GM23338 (cell line): ENCODE measurements around the gene FRAS1. TPM values are rescaled to one million over a fixed set of nuclear protein-coding genes. Genes with fewer than 3 reads are reported as not detected.

ENCODE experiments used
- ATAC-seq: fragments of 200-7000 bp; cut with Tn5 transposase; 3 replicates; pipeline ENCODE4 v1.9.1; 2020
- DNase-seq: peaks from one replicate; pipeline ENCODE4 v3.0.0-alpha.2; 2015; ENCODE audit warnings: low spot score
- H2AFZ ChIP-seq: fragments of 200-600 bp; sonication (generic); 2 replicates; pipeline ENCODE4 v1.8.0; 2016; ENCODE audit warnings: antibody characterized with exemption, mild to moderate bottlenecking, moderate library complexity
- H3F3A ChIP-seq: fragments of 200-600 bp; sonication (generic); replicated peaks from 2 replicates; pipeline ENCODE4 v1.8.0; 2017; ENCODE audit warnings: antibody characterized with exemption, mixed run types, low read depth
- H3K27ac ChIP-seq: fragments of 200-600 bp; sonication (generic); 2 replicates; pipeline ENCODE4 v1.6.1; 2016; ENCODE audit warnings: low read depth
- H3K27me3 ChIP-seq: fragments of 200-600 bp; sonication (generic); 2 replicates; pipeline ENCODE4 v1.8.0; 2016; ENCODE audit warnings: mild to moderate bottlenecking, mixed run types, moderate library complexity; ENCODE audit not compliant: insufficient read depth
- H3K36me3 ChIP-seq: fragments of 200-600 bp; sonication (generic); 2 replicates; pipeline ENCODE4 v1.8.0; 2016; ENCODE audit warnings: mild to moderate bottlenecking; ENCODE audit not compliant: insufficient read depth
- H3K4me1 ChIP-seq: fragments of 200-600 bp; sonication (generic); 2 replicates; pipeline ENCODE4 v1.8.0; 2016; ENCODE audit warnings: mild to moderate bottlenecking, moderate library complexity; ENCODE audit not compliant: insufficient read depth
- H3K4me2 ChIP-seq: fragments of 200-600 bp; sonication (generic); 2 replicates; pipeline ENCODE4 v1.7.1; 2017; ENCODE audit warnings: mixed run types
- H3K4me3 ChIP-seq: fragments of 200-600 bp; sonication (generic); 2 replicates; pipeline ENCODE4 v1.6.1; 2016; ENCODE audit warnings: mixed run types
- H3K79me2 ChIP-seq: fragments of 200-600 bp; sonication (generic); replicated peaks from 2 replicates; pipeline ENCODE4 v1.8.0; 2017; ENCODE audit warnings: mild to moderate bottlenecking; ENCODE audit not compliant: insufficient read depth
- H3K9me2 ChIP-seq: fragments of 200-600 bp; sonication (generic); 2 replicates; pipeline ENCODE4 v1.8.0; 2017; ENCODE audit not compliant: insufficient read depth
- H4K20me1 ChIP-seq: fragments of 200-600 bp; sonication (generic); replicated peaks from 2 replicates; pipeline ENCODE4 v1.8.0; 2017; ENCODE audit warnings: mild to moderate bottlenecking; ENCODE audit not compliant: insufficient read depth
- H3K27ac Mint-ChIP-seq: 2 replicates; pipeline ENCODE4 v1.8.0; 2020; ENCODE audit warnings: inconsistent platforms, mild to moderate bottlenecking, moderate library complexity, mixed read lengths
- H3K27me3 Mint-ChIP-seq: 3 replicates; pipeline ENCODE4 v1.8.0; 2022; ENCODE audit warnings: low read depth, mild to moderate bottlenecking, moderate library complexity, mixed read lengths, inconsistent platforms; ENCODE audit not compliant: insufficient read depth, poor library complexity
- H3K36me3 Mint-ChIP-seq: 3 replicates; pipeline ENCODE4 v1.8.0; 2021; ENCODE audit warnings: low read depth, mild to moderate bottlenecking, inconsistent platforms, moderate library complexity, mixed read lengths
- H3K4me1 Mint-ChIP-seq: 3 replicates; pipeline ENCODE4 v1.8.0; 2020; ENCODE audit warnings: mild to moderate bottlenecking, inconsistent platforms, mixed read lengths
- H3K4me3 Mint-ChIP-seq: 3 replicates; pipeline ENCODE4 v1.8.0; 2021; ENCODE audit warnings: moderate library complexity, mild to moderate bottlenecking, inconsistent platforms, mixed read lengths
- H3K9me3 Mint-ChIP-seq: 3 replicates; pipeline ENCODE4 v1.8.0; 2020; ENCODE audit warnings: moderate library complexity, mild to moderate bottlenecking, inconsistent platforms, mixed read lengths
- CREB1 ChIP-seq: fragments of 250-450 bp; sonication (Bioruptor Pico); IDR thresholded peaks from 2 replicates; pipeline ENCODE4 v1.5.0; 2020; ENCODE audit warnings: low read depth, mild to moderate bottlenecking, moderate library complexity
- EZH2 ChIP-seq: fragments of 200-600 bp; sonication (generic); IDR thresholded peaks from one replicate; pipeline ENCODE4 v1.8.0; 2017; ENCODE audit warnings: antibody characterized with exemption, mild to moderate bottlenecking, low read depth; ENCODE audit not compliant: unreplicated experiment
- EZH2phosphoT487 ChIP-seq: fragments of 200-600 bp; sonication (generic); IDR thresholded peaks from one replicate; pipeline ENCODE4 v1.8.1; 2018; ENCODE audit warnings: antibody characterized with exemption; ENCODE audit not compliant: unreplicated experiment
- JUNB ChIP-seq: IDR thresholded peaks from one replicate; pipeline ENCODE4 v1.6.1; 2016; ENCODE audit warnings: antibody characterized with exemption; ENCODE audit not compliant: unreplicated experiment
- NANOG ChIP-seq: IDR thresholded peaks from 2 replicates; pipeline ENCODE4 v1.6.1; 2016; ENCODE audit warnings: antibody characterized with exemption, borderline replicate concordance
- POLR2AphosphoS5 ChIP-seq: IDR thresholded peaks from 2 replicates; pipeline ENCODE4 v1.6.1; 2016; ENCODE audit warnings: antibody characterized with exemption, low read depth
- ZNF114 ChIP-seq: fragments of 250-450 bp; sonication (Bioruptor Pico); IDR thresholded peaks from 2 replicates; pipeline ENCODE4 v1.5.0; 2020; ENCODE audit warnings: mild to moderate bottlenecking, moderate library complexity
- polyA plus RNA-seq: library from polyadenylated mRNA; unstranded; fragments of >200 nt; fragmentation: Nextera tagmentation; extraction: Ambion mirVana; gene quantifications from 2 replicates; pipeline ENCODE4 v1.2.1, GENCODE V29; 2016
- total RNA-seq: library from RNA; depleted of rRNA; stranded (reverse); fragments of >200 nt; shearing (Covaris generic); gene quantifications from 2 replicates; pipeline ENCODE4 v1.2.3, GENCODE V29; 2014
- TF ChIP-seq, protein P1 (sequence below): fragments of 250-450 bp; sonication (Bioruptor Pico); IDR thresholded peaks from 2 replicates; pipeline ENCODE4 v1.5.0; 2020; ENCODE audit warnings: mild to moderate bottlenecking, moderate library complexity
- TF ChIP-seq, protein P2 (sequence below), 2 experiments: fragments of 200-600 bp in 1 of 2; sonication (generic) in 1 of 2; conservative IDR thresholded peaks; 2 replicates each; pipeline versions ENCODE4 v1.5.1 to v1.6.1; 2016 to 2017; ENCODE audit warnings: antibody characterized with exemption in 2 of 2, low read depth in 2 of 2, mild to moderate bottlenecking in 2 of 2, moderate library complexity in 1 of 2
- TF ChIP-seq, protein P3 (sequence below): IDR thresholded peaks from 2 replicates; pipeline ENCODE4 v1.6.1; 2016; ENCODE audit warnings: antibody characterized with exemption

Gene FRAS1
- total and polyA plus RNA-seq, 2 experiments from 2014 or later: 12.4 to 108 TPM

DNA sequence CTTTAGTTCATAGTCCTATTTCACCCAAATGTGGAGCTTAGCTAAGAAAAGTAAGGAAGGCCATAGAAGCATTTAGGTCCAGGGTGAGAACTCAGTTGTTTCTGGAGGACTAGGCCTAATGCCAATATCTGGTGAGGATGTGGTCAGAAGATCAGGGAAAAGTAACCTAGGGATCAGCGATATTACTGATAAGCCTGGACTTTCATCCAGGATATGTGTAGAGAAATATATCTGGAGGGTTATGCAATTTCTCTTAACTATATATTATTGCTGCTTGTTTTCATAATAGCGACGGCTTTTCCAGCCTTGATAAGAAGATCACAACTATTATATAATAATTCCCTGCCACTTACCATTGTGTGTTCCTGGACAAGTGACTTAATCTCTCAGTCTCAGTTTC is 81.1 kb downstream of the FRAS1 start (continued):
- TF ChIP-seq, protein P1, sequence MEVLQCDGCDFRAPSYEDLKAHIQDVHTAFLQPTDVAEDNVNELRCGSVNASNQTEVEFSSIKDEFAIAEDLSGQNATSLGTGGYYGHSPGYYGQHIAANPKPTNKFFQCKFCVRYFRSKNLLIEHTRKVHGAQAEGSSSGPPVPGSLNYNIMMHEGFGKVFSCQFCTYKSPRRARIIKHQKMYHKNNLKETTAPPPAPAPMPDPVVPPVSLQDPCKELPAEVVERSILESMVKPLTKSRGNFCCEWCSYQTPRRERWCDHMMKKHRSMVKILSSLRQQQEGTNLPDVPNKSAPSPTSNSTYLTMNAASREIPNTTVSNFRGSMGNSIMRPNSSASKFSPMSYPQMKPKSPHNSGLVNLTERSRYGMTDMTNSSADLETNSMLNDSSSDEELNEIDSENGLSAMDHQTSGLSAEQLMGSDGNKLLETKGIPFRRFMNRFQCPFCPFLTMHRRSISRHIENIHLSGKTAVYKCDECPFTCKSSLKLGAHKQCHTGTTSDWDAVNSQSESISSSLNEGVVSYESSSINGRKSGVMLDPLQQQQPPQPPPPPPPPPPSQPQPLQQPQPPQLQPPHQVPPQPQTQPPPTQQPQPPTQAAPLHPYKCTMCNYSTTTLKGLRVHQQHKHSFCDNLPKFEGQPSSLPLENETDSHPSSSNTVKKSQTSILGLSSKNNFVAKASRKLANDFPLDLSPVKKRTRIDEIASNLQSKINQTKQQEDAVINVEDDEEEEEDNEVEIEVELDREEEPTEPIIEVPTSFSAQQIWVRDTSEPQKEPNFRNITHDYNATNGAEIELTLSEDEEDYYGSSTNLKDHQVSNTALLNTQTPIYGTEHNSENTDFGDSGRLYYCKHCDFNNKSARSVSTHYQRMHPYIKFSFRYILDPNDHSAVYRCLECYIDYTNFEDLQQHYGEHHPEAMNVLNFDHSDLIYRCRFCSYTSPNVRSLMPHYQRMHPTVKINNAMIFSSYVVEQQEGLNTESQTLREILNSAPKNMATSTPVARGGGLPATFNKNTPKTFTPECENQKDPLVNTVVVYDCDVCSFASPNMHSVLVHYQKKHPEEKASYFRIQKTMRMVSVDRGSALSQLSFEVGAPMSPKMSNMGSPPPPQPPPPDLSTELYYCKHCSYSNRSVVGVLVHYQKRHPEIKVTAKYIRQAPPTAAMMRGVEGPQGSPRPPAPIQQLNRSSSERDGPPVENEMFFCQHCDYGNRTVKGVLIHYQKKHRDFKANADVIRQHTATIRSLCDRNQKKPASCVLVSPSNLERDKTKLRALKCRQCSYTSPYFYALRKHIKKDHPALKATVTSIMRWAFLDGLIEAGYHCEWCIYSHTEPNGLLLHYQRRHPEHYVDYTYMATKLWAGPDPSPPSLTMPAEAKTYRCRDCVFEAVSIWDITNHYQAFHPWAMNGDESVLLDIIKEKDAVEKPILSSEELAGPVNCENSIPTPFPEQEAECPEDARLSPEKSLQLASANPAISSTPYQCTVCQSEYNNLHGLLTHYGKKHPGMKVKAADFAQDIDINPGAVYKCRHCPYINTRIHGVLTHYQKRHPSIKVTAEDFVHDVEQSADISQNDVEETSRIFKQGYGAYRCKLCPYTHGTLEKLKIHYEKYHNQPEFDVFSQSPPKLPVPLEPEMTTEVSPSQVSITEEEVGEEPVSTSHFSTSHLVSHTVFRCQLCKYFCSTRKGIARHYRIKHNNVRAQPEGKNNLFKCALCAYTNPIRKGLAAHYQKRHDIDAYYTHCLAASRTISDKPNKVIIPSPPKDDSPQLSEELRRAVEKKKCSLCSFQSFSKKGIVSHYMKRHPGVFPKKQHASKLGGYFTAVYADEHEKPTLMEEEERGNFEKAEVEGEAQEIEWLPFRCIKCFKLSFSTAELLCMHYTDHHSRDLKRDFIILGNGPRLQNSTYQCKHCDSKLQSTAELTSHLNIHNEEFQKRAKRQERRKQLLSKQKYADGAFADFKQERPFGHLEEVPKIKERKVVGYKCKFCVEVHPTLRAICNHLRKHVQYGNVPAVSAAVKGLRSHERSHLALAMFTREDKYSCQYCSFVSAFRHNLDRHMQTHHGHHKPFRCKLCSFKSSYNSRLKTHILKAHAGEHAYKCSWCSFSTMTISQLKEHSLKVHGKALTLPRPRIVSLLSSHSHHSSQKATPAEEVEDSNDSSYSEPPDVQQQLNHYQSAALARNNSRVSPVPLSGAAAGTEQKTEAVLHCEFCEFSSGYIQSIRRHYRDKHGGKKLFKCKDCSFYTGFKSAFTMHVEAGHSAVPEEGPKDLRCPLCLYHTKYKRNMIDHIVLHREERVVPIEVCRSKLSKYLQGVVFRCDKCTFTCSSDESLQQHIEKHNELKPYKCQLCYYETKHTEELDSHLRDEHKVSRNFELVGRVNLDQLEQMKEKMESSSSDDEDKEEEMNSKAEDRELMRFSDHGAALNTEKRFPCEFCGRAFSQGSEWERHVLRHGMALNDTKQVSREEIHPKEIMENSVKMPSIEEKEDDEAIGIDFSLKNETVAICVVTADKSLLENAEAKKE (CRISPR knock-in tag): no peak
- TF ChIP-seq JUNB: no peak
- no peak for TF ChIP-seq EZH2
- TF ChIP-seq POLR2AphosphoS5: no peak
- no peak for TF ChIP-seq CREB1
- no peak for TF ChIP-seq ZNF114
- TF ChIP-seq NANOG: no peak
- TF ChIP-seq, protein P2, sequence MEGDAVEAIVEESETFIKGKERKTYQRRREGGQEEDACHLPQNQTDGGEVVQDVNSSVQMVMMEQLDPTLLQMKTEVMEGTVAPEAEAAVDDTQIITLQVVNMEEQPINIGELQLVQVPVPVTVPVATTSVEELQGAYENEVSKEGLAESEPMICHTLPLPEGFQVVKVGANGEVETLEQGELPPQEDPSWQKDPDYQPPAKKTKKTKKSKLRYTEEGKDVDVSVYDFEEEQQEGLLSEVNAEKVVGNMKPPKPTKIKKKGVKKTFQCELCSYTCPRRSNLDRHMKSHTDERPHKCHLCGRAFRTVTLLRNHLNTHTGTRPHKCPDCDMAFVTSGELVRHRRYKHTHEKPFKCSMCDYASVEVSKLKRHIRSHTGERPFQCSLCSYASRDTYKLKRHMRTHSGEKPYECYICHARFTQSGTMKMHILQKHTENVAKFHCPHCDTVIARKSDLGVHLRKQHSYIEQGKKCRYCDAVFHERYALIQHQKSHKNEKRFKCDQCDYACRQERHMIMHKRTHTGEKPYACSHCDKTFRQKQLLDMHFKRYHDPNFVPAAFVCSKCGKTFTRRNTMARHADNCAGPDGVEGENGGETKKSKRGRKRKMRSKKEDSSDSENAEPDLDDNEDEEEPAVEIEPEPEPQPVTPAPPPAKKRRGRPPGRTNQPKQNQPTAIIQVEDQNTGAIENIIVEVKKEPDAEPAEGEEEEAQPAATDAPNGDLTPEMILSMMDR (conservative IDR thresholded peaks at IDR 0.05; ENCODE audit: low read depth in 2 of 2): no peak
- no peak for TF ChIP-seq EZH2phosphoT487

DNA sequence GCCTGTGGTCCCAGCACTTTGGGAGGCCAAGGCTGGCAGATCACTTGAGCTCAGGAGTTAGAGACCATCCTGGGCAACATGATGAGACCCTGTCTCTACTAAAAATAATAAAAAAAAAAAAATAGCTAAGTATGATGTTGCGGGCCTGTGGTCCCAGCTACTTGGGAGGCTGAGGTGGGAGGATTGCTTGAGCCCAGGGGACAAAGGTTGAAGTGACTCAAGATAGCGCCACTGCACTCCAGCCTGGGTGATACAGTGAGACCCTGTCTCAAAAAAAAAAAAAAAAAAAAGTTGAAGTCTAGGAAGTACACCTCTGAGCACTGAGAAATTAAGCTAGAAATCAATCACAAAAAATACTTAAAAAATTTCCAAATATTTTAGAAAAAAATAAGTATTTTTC is 86.5 kb downstream of the FRAS1 start:
- H3K4me3 Mint-ChIP-seq: no peak overlapping the region
- no peak overlapping the region for H2AFZ ChIP-seq
- DNase-seq (no peak), ATAC-seq (no peak)
- H3K27me3 Mint-ChIP-seq: no peaks in the 10 kb centered on the region
- peaks cover 7% of the 10 kb centered on the region for H3K4me1 Mint-ChIP-seq
- peaks cover 11% of the 10 kb centered on the region for H3K36me3 Mint-ChIP-seq
- H3K27me3 ChIP-seq: no peaks in the 10 kb centered on the region
- H3K4me2 ChIP-seq: no peak overlapping the region
- peaks cover 91% of the 10 kb centered on the region for H3K79me2 ChIP-seq
- H3K36me3 ChIP-seq: no peaks in the 10 kb centered on the region
- no peaks in the 10 kb centered on the region for H4K20me1 ChIP-seq
- no peak overlapping the region for H3K27ac ChIP-seq
- no peaks in the 10 kb centered on the region for H3K9me2 ChIP-seq
- no peak overlapping the region for H3K4me3 ChIP-seq
- no peak overlapping the region for H3K27ac Mint-ChIP-seq
- H3K9me3 Mint-ChIP-seq: peaks cover 10% of the 10 kb centered on the region; the same call in 2 of the 3 replicates
- H3F3A ChIP-seq: no peaks in the 10 kb centered on the region
- peaks cover 3% of the 10 kb centered on the region; the same call in 1 of the 2 replicates for H3K4me1 ChIP-seq
- TF ChIP-seq POLR2AphosphoS5 (no peak), NANOG (no peak), CREB1 (no peak)
- TF ChIP-seq, protein P2 (conservative IDR thresholded peaks at IDR 0.05; ENCODE audit: low read depth in 2 of 2): no peak
- TF ChIP-seq, protein P3, sequence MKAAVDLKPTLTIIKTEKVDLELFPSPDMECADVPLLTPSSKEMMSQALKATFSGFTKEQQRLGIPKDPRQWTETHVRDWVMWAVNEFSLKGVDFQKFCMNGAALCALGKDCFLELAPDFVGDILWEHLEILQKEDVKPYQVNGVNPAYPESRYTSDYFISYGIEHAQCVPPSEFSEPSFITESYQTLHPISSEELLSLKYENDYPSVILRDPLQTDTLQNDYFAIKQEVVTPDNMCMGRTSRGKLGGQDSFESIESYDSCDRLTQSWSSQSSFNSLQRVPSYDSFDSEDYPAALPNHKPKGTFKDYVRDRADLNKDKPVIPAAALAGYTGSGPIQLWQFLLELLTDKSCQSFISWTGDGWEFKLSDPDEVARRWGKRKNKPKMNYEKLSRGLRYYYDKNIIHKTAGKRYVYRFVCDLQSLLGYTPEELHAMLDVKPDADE: no peak
